GM23338 (cell line): Measurements from ENCODE around the gene STAT6. TPM values are rescaled to one million over a fixed set of nuclear protein-coding genes. Genes with fewer than 3 reads are reported as not detected.

Source experiments
- ATAC-seq: fragments of 200-7000 bp; cut with Tn5 transposase; 3 replicates; pipeline ENCODE4 v1.9.1; 2020
- DNase-seq: peaks from one replicate; pipeline ENCODE4 v3.0.0-alpha.2; 2015; ENCODE audit warnings: low spot score
- H2AFZ ChIP-seq: fragments of 200-600 bp; sonication (generic); 2 replicates; pipeline ENCODE4 v1.8.0; 2016; ENCODE audit warnings: antibody characterized with exemption, mild to moderate bottlenecking, moderate library complexity
- H3F3A ChIP-seq: fragments of 200-600 bp; sonication (generic); replicated peaks from 2 replicates; pipeline ENCODE4 v1.8.0; 2017; ENCODE audit warnings: antibody characterized with exemption, mixed run types, low read depth
- H3K27ac ChIP-seq: fragments of 200-600 bp; sonication (generic); 2 replicates; pipeline ENCODE4 v1.6.1; 2016; ENCODE audit warnings: low read depth
- H3K27me3 ChIP-seq: fragments of 200-600 bp; sonication (generic); 2 replicates; pipeline ENCODE4 v1.8.0; 2016; ENCODE audit warnings: mild to moderate bottlenecking, mixed run types, moderate library complexity; ENCODE audit not compliant: insufficient read depth
- H3K36me3 ChIP-seq: fragments of 200-600 bp; sonication (generic); 2 replicates; pipeline ENCODE4 v1.8.0; 2016; ENCODE audit warnings: mild to moderate bottlenecking; ENCODE audit not compliant: insufficient read depth
- H3K4me1 ChIP-seq: fragments of 200-600 bp; sonication (generic); 2 replicates; pipeline ENCODE4 v1.8.0; 2016; ENCODE audit warnings: mild to moderate bottlenecking, moderate library complexity; ENCODE audit not compliant: insufficient read depth
- H3K4me2 ChIP-seq: fragments of 200-600 bp; sonication (generic); 2 replicates; pipeline ENCODE4 v1.7.1; 2017; ENCODE audit warnings: mixed run types
- H3K4me3 ChIP-seq: fragments of 200-600 bp; sonication (generic); 2 replicates; pipeline ENCODE4 v1.6.1; 2016; ENCODE audit warnings: mixed run types
- H3K79me2 ChIP-seq: fragments of 200-600 bp; sonication (generic); replicated peaks from 2 replicates; pipeline ENCODE4 v1.8.0; 2017; ENCODE audit warnings: mild to moderate bottlenecking; ENCODE audit not compliant: insufficient read depth
- H3K9me2 ChIP-seq: fragments of 200-600 bp; sonication (generic); 2 replicates; pipeline ENCODE4 v1.8.0; 2017; ENCODE audit not compliant: insufficient read depth
- H4K20me1 ChIP-seq: fragments of 200-600 bp; sonication (generic); replicated peaks from 2 replicates; pipeline ENCODE4 v1.8.0; 2017; ENCODE audit warnings: mild to moderate bottlenecking; ENCODE audit not compliant: insufficient read depth
- H3K27ac Mint-ChIP-seq: 2 replicates; pipeline ENCODE4 v1.8.0; 2020; ENCODE audit warnings: inconsistent platforms, mild to moderate bottlenecking, moderate library complexity, mixed read lengths
- H3K27me3 Mint-ChIP-seq: 3 replicates; pipeline ENCODE4 v1.8.0; 2022; ENCODE audit warnings: low read depth, mild to moderate bottlenecking, moderate library complexity, mixed read lengths, inconsistent platforms; ENCODE audit not compliant: insufficient read depth, poor library complexity
- H3K36me3 Mint-ChIP-seq: 3 replicates; pipeline ENCODE4 v1.8.0; 2021; ENCODE audit warnings: low read depth, mild to moderate bottlenecking, inconsistent platforms, moderate library complexity, mixed read lengths
- H3K4me1 Mint-ChIP-seq: 3 replicates; pipeline ENCODE4 v1.8.0; 2020; ENCODE audit warnings: mild to moderate bottlenecking, inconsistent platforms, mixed read lengths
- H3K4me3 Mint-ChIP-seq: 3 replicates; pipeline ENCODE4 v1.8.0; 2021; ENCODE audit warnings: moderate library complexity, mild to moderate bottlenecking, inconsistent platforms, mixed read lengths
- H3K9me3 Mint-ChIP-seq: 3 replicates; pipeline ENCODE4 v1.8.0; 2020; ENCODE audit warnings: moderate library complexity, mild to moderate bottlenecking, inconsistent platforms, mixed read lengths
- CREB1 ChIP-seq: fragments of 250-450 bp; sonication (Bioruptor Pico); IDR thresholded peaks from 2 replicates; pipeline ENCODE4 v1.5.0; 2020; ENCODE audit warnings: low read depth, mild to moderate bottlenecking, moderate library complexity
- CTCF ChIP-seq, 2 experiments: fragments of 200-600 bp in 1 of 2; sonication (generic) in 1 of 2; conservative IDR thresholded peaks; 2 replicates each; pipeline versions ENCODE4 v1.5.1 to v1.6.1; 2016 to 2017; ENCODE audit warnings: antibody characterized with exemption in 2 of 2, low read depth in 2 of 2, mild to moderate bottlenecking in 2 of 2, moderate library complexity in 1 of 2
- ETS1 ChIP-seq: IDR thresholded peaks from 2 replicates; pipeline ENCODE4 v1.6.1; 2016; ENCODE audit warnings: antibody characterized with exemption
- EZH2 ChIP-seq: fragments of 200-600 bp; sonication (generic); IDR thresholded peaks from one replicate; pipeline ENCODE4 v1.8.0; 2017; ENCODE audit warnings: antibody characterized with exemption, mild to moderate bottlenecking, low read depth; ENCODE audit not compliant: unreplicated experiment
- NANOG ChIP-seq: IDR thresholded peaks from 2 replicates; pipeline ENCODE4 v1.6.1; 2016; ENCODE audit warnings: antibody characterized with exemption, borderline replicate concordance
- POLR2AphosphoS5 ChIP-seq: IDR thresholded peaks from 2 replicates; pipeline ENCODE4 v1.6.1; 2016; ENCODE audit warnings: antibody characterized with exemption, low read depth
- REST ChIP-seq: IDR thresholded peaks from one replicate; pipeline ENCODE4 v1.6.1; 2018; ENCODE audit warnings: antibody characterized with exemption; ENCODE audit not compliant: unreplicated experiment
- ZNF331 ChIP-seq: fragments of 250-450 bp; sonication (Bioruptor Pico); IDR thresholded peaks from 2 replicates; pipeline ENCODE4 v1.5.0; 2020; ENCODE audit warnings: low read depth, mild to moderate bottlenecking, moderate library complexity
- ZNF462 ChIP-seq: fragments of 250-450 bp; sonication (Bioruptor Pico); IDR thresholded peaks from 2 replicates; pipeline ENCODE4 v1.5.0; 2020; ENCODE audit warnings: mild to moderate bottlenecking, moderate library complexity
- polyA plus RNA-seq: library from polyadenylated mRNA; unstranded; fragments of >200 nt; fragmentation: Nextera tagmentation; extraction: Ambion mirVana; gene quantifications from 2 replicates; pipeline ENCODE4 v1.2.1, GENCODE V29; 2016
- total RNA-seq: library from RNA; depleted of rRNA; stranded (reverse); fragments of >200 nt; shearing (Covaris generic); gene quantifications from 2 replicates; pipeline ENCODE4 v1.2.3, GENCODE V29; 2014

Gene STAT6
- total and polyA plus RNA-seq, 2 experiments from 2014 or later = 14.3 to 28.1 TPM

GRCh38 chr12:57085999-57086492, 25.1 kb downstream of the STAT6 start:
- peak overlapping the region; percentile 88 for H3K27ac Mint-ChIP-seq
- H3K4me3 Mint-ChIP-seq = peak overlapping the region; percentile 78
- Histone ChIP-seq H3K4me3 (peak overlapping the region; percentile 77), H3K4me2 (peak overlapping the region; percentile 100), H3K9me2 (no peaks in the 10 kb centered on the region), H4K20me1 (no peaks in the 10 kb centered on the region; the same call in 1 of the 2 replicates), H3K27me3 (no peaks in the 10 kb centered on the region), H3F3A (peaks cover 9% of the 10 kb centered on the region; the same call in 1 of the 2 replicates), H2AFZ (peak overlapping the region; percentile 77), H3K4me1 (peaks cover 10% of the 10 kb centered on the region), H3K27ac (peak overlapping the region; percentile 88), H3K36me3 (no peaks in the 10 kb centered on the region), H3K79me2 (peaks cover 8% of the 10 kb centered on the region; the same call in 1 of the 2 replicates)
- ATAC-seq (no peak), DNase-seq (peak; percentile 72)
- H3K27me3 Mint-ChIP-seq = peaks cover 17% of the 10 kb centered on the region
- peaks cover 7% of the 10 kb centered on the region for H3K36me3 Mint-ChIP-seq
- peaks cover 22% of the 10 kb centered on the region for H3K4me1 Mint-ChIP-seq
- TF ChIP-seq CTCF (conservative IDR thresholded peaks at IDR 0.05; ENCODE audit: low read depth in 2 of 2) = no peak
- TF ChIP-seq CREB1 (CRISPR knock-in tag) = no peak
- no peak for TF ChIP-seq EZH2
- TF ChIP-seq ETS1 = no peak
- TF ChIP-seq NANOG = no peak
- TF ChIP-seq REST = no peak
- no peak for TF ChIP-seq POLR2AphosphoS5
- TF ChIP-seq ZNF462 (CRISPR knock-in tag) = no peak
- TF ChIP-seq ZNF331 (CRISPR knock-in tag) = no peak
- H3K9me3 Mint-ChIP-seq = no peaks in the 10 kb centered on the region
